Tibial nerve (tissue), 4 donors: ENCODE results near the gene STX11. TPM values are rescaled to one million over a fixed set of nuclear protein-coding genes. Genes with fewer than 3 reads are reported as not detected.

Experiments used
- DNase-seq, 2 donors: peaks; one replicate each; pipeline ENCODE4 v3.0.0-alpha.2; 2019; ENCODE audit warnings: low spot score in 2 of 2
- H3K27ac ChIP-seq, 4 donors: fragments of 200-600 bp; sonication (generic) in 3 of 4; one replicate each; pipeline ENCODE4 v1.5.1; 2017 to 2019; ENCODE audit warnings: mild to moderate bottlenecking in 1 of 4
- H3K27me3 ChIP-seq, 2 donors: fragments of 200-600 bp; sonication (generic) in 1 of 2; one replicate each; pipeline versions ENCODE4 v1.5.1 to v1.6.0; 2017 to 2019
- H3K36me3 ChIP-seq, 3 donors: fragments of 200-600 bp; sonication (generic); one replicate each; pipeline ENCODE4 v1.5.1; 2018 to 2019
- H3K4me1 ChIP-seq, 4 donors: fragments of 200-600 bp; sonication (generic) in 3 of 4; one replicate each; pipeline ENCODE4 v1.5.1; 2017 to 2019
- H3K4me3 ChIP-seq, 4 donors: fragments of 200-600 bp; sonication (generic) in 3 of 4; one replicate each; pipeline ENCODE4 v1.5.1; 2017 to 2019; ENCODE audit warnings: mild to moderate bottlenecking in 1 of 4, moderate library complexity in 1 of 4
- H3K9me3 ChIP-seq, 4 donors: fragments of 200-600 bp; sonication (generic) in 3 of 4; one replicate each; pipeline ENCODE4 v1.5.1; 2017 to 2019
- EP300 ChIP-seq, 2 donors: sonication (generic); formaldehyde crosslinking; IDR thresholded peaks; one replicate each; pipeline ENCODE4 v1.6.1; 2017; ENCODE audit warnings: antibody characterized with exemption in 2 of 2, mild to moderate bottlenecking in 1 of 2
- POLR2A ChIP-seq, 2 donors: fragments of 450-650 bp; IDR thresholded peaks; one replicate each; pipeline ENCODE4 v1.6.1; 2017; ENCODE audit warnings: antibody characterized with exemption in 2 of 2, mild to moderate bottlenecking in 2 of 2, moderate library complexity in 2 of 2
- WGBS, 2 donors: methylation state at CpG; one replicate each; pipeline ENCODE4 v1.1.5; 2018; 5-methylcytosine and 5-hydroxymethylcytosine counted together
- total RNA-seq, 4 donors: library from RNA; depleted of rRNA; stranded (reverse); fragments of >200 nt; gene quantifications; one replicate each; pipeline ENCODE4 v1.1.0, GENCODE V29; 2016
- TF ChIP-seq, protein P1 (sequence below), 5 experiments: fragments of 200-600 bp in 3 of 5; fragments of 450-650 bp in 2 of 5; sonication (generic) in 3 of 5; IDR thresholded peaks; one replicate each; pipeline ENCODE4 v1.5.1; 2016 to 2019; ENCODE audit warnings: antibody characterized with exemption in 5 of 5, mild to moderate bottlenecking in 3 of 5, moderate library complexity in 2 of 5

Gene STX11
- total RNA-seq, 4 donors from 2014 or later = 5.3 to 24.3 (median 12.5) TPM

GRCh38 chr6:144215932-144216667, 65.8 kb downstream of the STX11 start:
- Histone ChIP-seq H3K9me3 (peaks cover 0 to 5% (median 0%) of the 10 kb centered on the region in 4 donors), H3K27me3 (no peaks in the 10 kb centered on the region), H3K36me3 (no peaks in the 10 kb centered on the region), H3K4me3 (peak overlapping the region; percentile 64 to 67 (median 65)), H3K4me1 (peaks cover 0 to 53% (median 18%) of the 10 kb centered on the region in 4 donors), H3K27ac (peak overlapping the region; percentile 86 to 98 (median 95))
- 0 to 1% methylated on average over 34 to 50 of the region's 61 CpGs for WGBS, 2 donors
- TF ChIP-seq, protein P1, sequence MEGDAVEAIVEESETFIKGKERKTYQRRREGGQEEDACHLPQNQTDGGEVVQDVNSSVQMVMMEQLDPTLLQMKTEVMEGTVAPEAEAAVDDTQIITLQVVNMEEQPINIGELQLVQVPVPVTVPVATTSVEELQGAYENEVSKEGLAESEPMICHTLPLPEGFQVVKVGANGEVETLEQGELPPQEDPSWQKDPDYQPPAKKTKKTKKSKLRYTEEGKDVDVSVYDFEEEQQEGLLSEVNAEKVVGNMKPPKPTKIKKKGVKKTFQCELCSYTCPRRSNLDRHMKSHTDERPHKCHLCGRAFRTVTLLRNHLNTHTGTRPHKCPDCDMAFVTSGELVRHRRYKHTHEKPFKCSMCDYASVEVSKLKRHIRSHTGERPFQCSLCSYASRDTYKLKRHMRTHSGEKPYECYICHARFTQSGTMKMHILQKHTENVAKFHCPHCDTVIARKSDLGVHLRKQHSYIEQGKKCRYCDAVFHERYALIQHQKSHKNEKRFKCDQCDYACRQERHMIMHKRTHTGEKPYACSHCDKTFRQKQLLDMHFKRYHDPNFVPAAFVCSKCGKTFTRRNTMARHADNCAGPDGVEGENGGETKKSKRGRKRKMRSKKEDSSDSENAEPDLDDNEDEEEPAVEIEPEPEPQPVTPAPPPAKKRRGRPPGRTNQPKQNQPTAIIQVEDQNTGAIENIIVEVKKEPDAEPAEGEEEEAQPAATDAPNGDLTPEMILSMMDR (IDR thresholded peaks at IDR 0.05) = peak; percentile 58 to 92 (median 79)
- TF ChIP-seq POLR2A (IDR thresholded peaks at IDR 0.05) (peak; percentile 34 to 61), EP300 (IDR thresholded peaks at IDR 0.05) (peak; percentile 30 to 88)
- DNase-seq = peak; percentile 95 to 99

DNA sequence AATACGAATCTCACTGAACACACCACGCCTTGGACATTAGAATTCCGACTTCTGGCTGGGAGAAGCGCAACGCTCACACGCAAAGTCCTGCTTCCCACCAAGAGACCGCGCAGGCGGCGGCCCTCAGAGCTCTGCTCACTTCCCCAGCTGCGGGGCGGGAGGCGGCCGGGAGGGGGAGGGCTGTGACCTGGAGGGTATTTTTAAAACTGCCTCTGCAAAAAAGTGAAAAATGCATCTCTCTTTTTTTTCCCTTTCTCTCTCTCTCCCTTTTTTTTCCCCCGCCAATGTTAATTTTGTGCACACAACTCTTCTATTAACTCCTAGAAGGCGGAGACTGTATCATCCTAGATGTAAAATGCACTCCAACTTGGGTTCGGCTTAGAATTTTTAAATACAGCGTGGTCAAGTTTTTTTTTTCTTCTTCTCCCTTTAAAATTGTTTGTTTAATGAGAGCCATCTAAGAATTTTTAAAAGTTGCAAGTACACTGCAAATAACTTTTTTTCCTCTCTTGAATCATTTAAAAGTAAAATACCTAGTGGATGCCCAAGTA, 66.4 kb downstream of the STX11 start:
- DNase-seq = no peak
- H3K27me3 ChIP-seq = no peaks in the 10 kb centered on the region
- peaks cover 0 to 54% (median 18%) of the 10 kb centered on the region in 4 donors for H3K4me1 ChIP-seq
- H3K36me3 ChIP-seq = no peaks in the 10 kb centered on the region
- H3K4me3 ChIP-seq = peak overlapping the region; percentile 64 to 67 (median 65)
- peaks cover 0 to 5% (median 0%) of the 10 kb centered on the region in 4 donors for H3K9me3 ChIP-seq
- 7% methylated on average over 18 of the region's 18 CpGs for WGBS, 2 donors
- H3K27ac ChIP-seq = peak overlapping the region; percentile 86 to 98 (median 95)
- TF ChIP-seq POLR2A (IDR thresholded peaks at IDR 0.05) (no peak), EP300 (IDR thresholded peaks at IDR 0.05) (no peak)

DNA sequence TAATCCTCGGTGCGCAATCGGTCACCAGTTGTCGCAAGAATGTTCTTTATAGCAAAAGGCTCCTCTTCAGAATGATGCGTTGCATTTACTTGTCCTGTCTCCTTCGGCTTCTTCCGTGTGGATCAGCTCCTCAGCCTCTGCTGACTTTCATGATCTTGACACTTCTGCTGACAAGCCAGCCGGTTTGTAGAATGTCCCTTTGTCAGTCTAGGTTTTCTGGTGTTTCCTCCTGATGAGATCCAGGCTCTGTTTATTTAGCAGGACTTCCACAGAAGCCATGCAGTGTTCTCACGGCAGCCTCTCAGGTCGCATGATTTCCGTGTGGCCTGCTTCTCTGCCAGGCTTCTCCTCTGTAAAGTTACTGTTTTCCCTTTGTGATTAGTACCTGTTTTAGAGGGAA, 66.9 kb downstream of the STX11 start:
- Histone ChIP-seq H3K27me3 (no peaks in the 10 kb centered on the region), H3K4me1 (peaks cover 0 to 59% (median 19%) of the 10 kb centered on the region in 4 donors), H3K36me3 (no peaks in the 10 kb centered on the region), H3K9me3 (peaks cover 0 to 5% (median 0%) of the 10 kb centered on the region in 4 donors), H3K27ac (peak overlapping the region; percentile 86 to 98 (median 95)), H3K4me3 (peak overlapping the region in 3 of 4 donors; percentile 64 to 67 (median 65))
- no peak for DNase-seq
- TF ChIP-seq POLR2A (IDR thresholded peaks at IDR 0.05) (no peak), EP300 (IDR thresholded peaks at IDR 0.05) (no peak)
- TF ChIP-seq, protein P1 (IDR thresholded peaks at IDR 0.05) = no peak
- WGBS, 2 donors = 42 to 53% methylated on average over 11 of the region's 11 CpGs

DNA sequence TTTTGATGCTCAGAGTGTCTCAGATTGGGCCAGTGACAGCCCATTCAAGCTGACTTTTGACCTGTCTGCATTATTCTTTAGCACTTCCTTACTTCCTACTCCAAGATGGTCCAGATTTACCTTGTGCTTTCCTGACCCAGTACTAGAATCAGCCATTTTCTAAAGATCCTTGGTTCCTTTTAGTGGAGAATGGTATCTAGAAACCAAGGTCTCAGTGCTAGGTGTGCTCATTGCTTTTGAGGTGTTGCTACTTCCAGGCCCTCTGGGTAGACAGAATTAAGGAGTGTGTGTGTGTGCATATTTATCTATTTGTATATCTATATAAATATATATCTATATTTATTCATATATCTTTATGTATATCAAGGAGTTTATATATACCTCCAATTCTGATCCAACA, 67.5 kb downstream of the STX11 start:
- Histone ChIP-seq H3K9me3 (peaks cover 0 to 5% (median 0%) of the 10 kb centered on the region in 4 donors), H3K4me1 (peaks cover 0 to 64% (median 22%) of the 10 kb centered on the region in 4 donors), H3K27ac (peak overlapping the region in 2 of 4 donors; percentile 98)

GRCh38 chr6:144219056-144219685, 68.9 kb downstream of the STX11 start:
- no peak for DNase-seq
- H3K9me3 ChIP-seq = peaks cover 0 to under 1% (median 0%) of the 10 kb centered on the region in 4 donors
- H3K4me3 ChIP-seq = no peak overlapping the region
- no peaks in the 10 kb centered on the region for H3K27me3 ChIP-seq
- H3K27ac ChIP-seq = peak overlapping the region in 2 of 4 donors; percentile 98
- TF ChIP-seq, protein P1 (IDR thresholded peaks at IDR 0.05) = peak; percentile 35 to 66 (median 54)
- TF ChIP-seq POLR2A (IDR thresholded peaks at IDR 0.05) = no peak
- H3K36me3 ChIP-seq = no peaks in the 10 kb centered on the region
- H3K4me1 ChIP-seq = peaks cover 0 to 78% (median 27%) of the 10 kb centered on the region in 4 donors
- WGBS, 2 donors = 58 to 59% methylated on average over 3 of the region's 3 CpGs

More for the DNA sequence above, 67.5 kb downstream of the STX11 start:
- H3K4me3 ChIP-seq = no peak overlapping the region
- no peaks in the 10 kb centered on the region for H3K36me3 ChIP-seq
- no peak for DNase-seq
- TF ChIP-seq, protein P1 (IDR thresholded peaks at IDR 0.05) = no peak
- TF ChIP-seq EP300 (IDR thresholded peaks at IDR 0.05) (no peak), POLR2A (IDR thresholded peaks at IDR 0.05) (no peak)
- H3K27me3 ChIP-seq = no peaks in the 10 kb centered on the region
